ENCODE data around the gene SHB.
"Not testable (repeated sequence)": the region's sequence is repeated elsewhere in the genome, so short reads cannot be mapped to it uniquely, and the experiment has no call there.

Gene SHB

DNA sequence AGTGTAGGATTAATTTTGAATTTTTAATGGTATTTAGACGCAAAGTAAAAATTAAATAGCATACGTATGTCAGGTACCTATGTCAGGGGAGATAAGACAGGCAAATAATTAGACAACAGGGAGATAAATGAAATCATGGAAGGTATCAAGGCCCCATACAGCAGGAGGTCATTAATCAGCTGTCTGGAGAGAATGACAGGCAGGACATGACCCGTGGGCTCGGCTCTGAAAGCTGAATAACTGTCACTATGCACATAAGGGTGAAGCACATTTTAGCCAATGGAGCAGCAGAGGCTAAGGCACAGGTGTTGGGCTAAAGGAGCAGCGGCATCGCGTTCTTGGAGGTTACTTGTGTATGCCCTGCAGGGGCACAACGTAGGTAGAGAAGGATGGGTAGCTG is 177.0 kb downstream of the SHB start:
- no peaks in the 10 kb centered on the region for H3K4me1 ChIP-seq (ENCODE audit: control insufficient read depth, insufficient read depth, low read length)
- TF ChIP-seq, protein P1, sequence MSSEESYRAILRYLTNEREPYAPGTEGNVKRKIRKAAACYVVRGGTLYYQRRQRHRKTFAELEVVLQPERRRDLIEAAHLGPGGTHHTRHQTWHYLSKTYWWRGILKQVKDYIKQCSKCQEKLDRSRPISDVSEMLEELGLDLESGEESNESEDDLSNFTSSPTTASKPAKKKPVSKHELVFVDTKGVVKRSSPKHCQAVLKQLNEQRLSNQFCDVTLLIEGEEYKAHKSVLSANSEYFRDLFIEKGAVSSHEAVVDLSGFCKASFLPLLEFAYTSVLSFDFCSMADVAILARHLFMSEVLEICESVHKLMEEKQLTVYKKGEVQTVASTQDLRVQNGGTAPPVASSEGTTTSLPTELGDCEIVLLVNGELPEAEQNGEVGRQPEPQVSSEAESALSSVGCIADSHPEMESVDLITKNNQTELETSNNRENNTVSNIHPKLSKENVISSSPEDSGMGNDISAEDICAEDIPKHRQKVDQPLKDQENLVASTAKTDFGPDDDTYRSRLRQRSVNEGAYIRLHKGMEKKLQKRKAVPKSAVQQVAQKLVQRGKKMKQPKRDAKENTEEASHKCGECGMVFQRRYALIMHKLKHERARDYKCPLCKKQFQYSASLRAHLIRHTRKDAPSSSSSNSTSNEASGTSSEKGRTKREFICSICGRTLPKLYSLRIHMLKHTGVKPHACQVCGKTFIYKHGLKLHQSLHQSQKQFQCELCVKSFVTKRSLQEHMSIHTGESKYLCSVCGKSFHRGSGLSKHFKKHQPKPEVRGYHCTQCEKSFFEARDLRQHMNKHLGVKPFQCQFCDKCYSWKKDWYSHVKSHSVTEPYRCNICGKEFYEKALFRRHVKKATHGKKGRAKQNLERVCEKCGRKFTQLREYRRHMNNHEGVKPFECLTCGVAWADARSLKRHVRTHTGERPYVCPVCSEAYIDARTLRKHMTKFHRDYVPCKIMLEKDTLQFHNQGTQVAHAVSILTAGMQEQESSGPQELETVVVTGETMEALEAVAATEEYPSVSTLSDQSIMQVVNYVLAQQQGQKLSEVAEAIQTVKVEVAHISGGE (tag by site-specific recombination; conservative IDR thresholded peaks at IDR 0.05; ENCODE audit: low read depth), result no peak
- TF ChIP-seq ZNF548 (tag by site-specific recombination; IDR thresholded peaks at IDR 0.05) (no peak), ZEB2 (tag by site-specific recombination; IDR thresholded peaks at IDR 0.05) (no peak), ZNF624 (tag by site-specific recombination; IDR thresholded peaks at IDR 0.05) (no peak), KLF9 (tag by site-specific recombination; IDR thresholded peaks at IDR 0.05; ENCODE audit: low read depth) (no peak), GFI1B (tag by site-specific recombination; IDR thresholded peaks at IDR 0.05) (no peak), ZFP37 (tag by site-specific recombination; IDR thresholded peaks at IDR 0.05) (no peak), ZFP69B (tag by site-specific recombination; IDR thresholded peaks at IDR 0.05) (no peak), ZSCAN16 (tag by site-specific recombination; IDR thresholded peaks at IDR 0.05) (no peak), ZBTB17 (tag by site-specific recombination; IDR thresholded peaks at IDR 0.05) (no peak)
- TF ChIP-seq, protein P2, sequence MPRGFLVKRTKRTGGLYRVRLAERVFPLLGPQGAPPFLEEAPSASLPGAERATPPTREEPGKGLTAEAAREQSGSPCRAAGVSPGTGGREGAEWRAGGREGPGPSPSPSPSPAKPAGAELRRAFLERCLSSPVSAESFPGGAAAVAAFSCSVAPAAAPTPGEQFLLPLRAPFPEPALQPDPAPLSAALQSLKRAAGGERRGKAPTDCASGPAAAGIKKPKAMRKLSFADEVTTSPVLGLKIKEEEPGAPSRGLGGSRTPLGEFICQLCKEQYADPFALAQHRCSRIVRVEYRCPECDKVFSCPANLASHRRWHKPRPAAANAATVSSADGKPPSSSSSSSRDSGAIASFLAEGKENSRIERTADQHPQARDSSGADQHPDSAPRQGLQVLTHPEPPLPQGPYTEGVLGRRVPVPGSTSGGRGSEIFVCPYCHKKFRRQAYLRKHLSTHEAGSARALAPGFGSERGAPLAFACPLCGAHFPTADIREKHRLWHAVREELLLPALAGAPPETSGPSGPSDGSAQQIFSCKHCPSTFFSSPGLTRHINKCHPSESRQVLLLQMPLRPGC (tag by site-specific recombination; IDR thresholded peaks at IDR 0.05), result no peak
- TF ChIP-seq, protein P3, sequence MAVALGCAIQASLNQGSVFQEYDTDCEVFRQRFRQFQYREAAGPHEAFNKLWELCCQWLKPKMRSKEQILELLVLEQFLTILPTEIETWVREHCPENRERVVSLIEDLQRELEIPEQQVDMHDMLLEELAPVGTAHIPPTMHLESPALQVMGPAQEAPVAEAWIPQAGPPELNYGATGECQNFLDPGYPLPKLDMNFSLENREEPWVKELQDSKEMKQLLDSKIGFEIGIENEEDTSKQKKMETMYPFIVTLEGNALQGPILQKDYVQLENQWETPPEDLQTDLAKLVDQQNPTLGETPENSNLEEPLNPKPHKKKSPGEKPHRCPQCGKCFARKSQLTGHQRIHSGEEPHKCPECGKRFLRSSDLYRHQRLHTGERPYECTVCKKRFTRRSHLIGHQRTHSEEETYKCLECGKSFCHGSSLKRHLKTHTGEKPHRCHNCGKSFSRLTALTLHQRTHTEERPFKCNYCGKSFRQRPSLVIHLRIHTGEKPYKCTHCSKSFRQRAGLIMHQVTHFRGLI (tag by site-specific recombination; IDR thresholded peaks at IDR 0.05), result no peak
- TF ChIP-seq, protein P4, sequence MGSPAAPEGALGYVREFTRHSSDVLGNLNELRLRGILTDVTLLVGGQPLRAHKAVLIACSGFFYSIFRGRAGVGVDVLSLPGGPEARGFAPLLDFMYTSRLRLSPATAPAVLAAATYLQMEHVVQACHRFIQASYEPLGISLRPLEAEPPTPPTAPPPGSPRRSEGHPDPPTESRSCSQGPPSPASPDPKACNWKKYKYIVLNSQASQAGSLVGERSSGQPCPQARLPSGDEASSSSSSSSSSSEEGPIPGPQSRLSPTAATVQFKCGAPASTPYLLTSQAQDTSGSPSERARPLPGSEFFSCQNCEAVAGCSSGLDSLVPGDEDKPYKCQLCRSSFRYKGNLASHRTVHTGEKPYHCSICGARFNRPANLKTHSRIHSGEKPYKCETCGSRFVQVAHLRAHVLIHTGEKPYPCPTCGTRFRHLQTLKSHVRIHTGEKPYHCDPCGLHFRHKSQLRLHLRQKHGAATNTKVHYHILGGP (tag by site-specific recombination; IDR thresholded peaks at IDR 0.05), result no peak
- TF ChIP-seq, protein P5, sequence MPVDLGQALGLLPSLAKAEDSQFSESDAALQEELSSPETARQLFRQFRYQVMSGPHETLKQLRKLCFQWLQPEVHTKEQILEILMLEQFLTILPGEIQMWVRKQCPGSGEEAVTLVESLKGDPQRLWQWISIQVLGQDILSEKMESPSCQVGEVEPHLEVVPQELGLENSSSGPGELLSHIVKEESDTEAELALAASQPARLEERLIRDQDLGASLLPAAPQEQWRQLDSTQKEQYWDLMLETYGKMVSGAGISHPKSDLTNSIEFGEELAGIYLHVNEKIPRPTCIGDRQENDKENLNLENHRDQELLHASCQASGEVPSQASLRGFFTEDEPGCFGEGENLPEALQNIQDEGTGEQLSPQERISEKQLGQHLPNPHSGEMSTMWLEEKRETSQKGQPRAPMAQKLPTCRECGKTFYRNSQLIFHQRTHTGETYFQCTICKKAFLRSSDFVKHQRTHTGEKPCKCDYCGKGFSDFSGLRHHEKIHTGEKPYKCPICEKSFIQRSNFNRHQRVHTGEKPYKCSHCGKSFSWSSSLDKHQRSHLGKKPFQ (tag by site-specific recombination; IDR thresholded peaks at IDR 0.05), result no peak
- H3K36me3 ChIP-seq (ENCODE audit: control insufficient read depth in 2 of 2, insufficient read depth in 1 of 2, low read length in 2 of 2), result peaks cover 20 to 71% of the 10 kb centered on the region in 2 experiments
- CTCF ChIA-PET, result no interaction called here
- H3K4me3 ChIP-seq (ENCODE audit: low read depth, low read length), result no peak overlapping the region
- POLR2A ChIA-PET, result interaction anchor here (1.7 kb wide), 1 partner anchor 10 kb away, joined by 7 read pairs; no protein-coding TSS in a partner anchor
- no peaks in the 10 kb centered on the region for H3K9me3 ChIP-seq (ENCODE audit: control insufficient read depth, insufficient read depth, low read depth, low read length)
- H3K27ac ChIP-seq (ENCODE audit: extremely low read depth, low read depth, low read length), result no peak overlapping the region

DNA sequence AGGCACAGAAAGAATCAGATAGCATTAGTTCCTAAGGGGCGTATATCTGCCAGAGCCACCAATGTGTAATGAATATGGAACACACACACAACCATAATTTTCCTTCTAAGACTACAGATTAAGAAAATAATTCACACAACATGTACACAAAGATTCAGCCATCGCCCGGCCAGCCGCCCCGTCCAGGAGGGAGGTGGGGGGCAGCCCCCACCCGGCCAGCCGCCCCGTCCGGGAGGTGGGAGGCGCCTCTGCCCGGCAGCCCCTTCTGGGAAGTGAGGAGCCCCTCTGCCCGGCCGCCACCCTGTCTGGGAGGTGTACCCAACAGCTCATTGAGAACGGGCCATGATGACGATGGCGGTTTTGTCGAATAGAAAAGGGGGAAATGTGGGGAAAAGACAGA is 178.0 kb downstream of the SHB start:
- peaks cover 10 to 62% of the 10 kb centered on the region in 2 experiments for H3K36me3 ChIP-seq (ENCODE audit: control insufficient read depth in 2 of 2, insufficient read depth in 1 of 2, low read length in 2 of 2)
- CTCF ChIA-PET; POLR2A ChIA-PET; H3K4me3 ChIP-seq (ENCODE audit: low read depth, low read length); H3K4me1 ChIP-seq (ENCODE audit: control insufficient read depth, insufficient read depth, low read length); H3K9me3 ChIP-seq (ENCODE audit: control insufficient read depth, insufficient read depth, low read depth, low read length); H3K27ac ChIP-seq (ENCODE audit: extremely low read depth, low read depth, low read length): not testable (repeated sequence)
